Measurements from ENCODE around the gene CDK5RAP3. TPM values are rescaled to one million over a fixed set of nuclear protein-coding genes. Genes with fewer than 3 reads are reported as not detected.
A peak's percentile ranks its signal among the peaks of the same experiment; 100 is the strongest.
"Not testable (repeated sequence)": the region's sequence is repeated elsewhere in the genome, so short reads cannot be mapped to it uniquely, and the experiment has no call there.

Gene CDK5RAP3
- total RNA-seq, 1 donor from 2014 or later, result 73.4 TPM

GRCh38 chr17:48001197-48001596, 30.3 kb downstream of the CDK5RAP3 start:
- ATAC-seq, result no peak

- not testable (repeated sequence) for ATAC-seq
These were observed 30.7 kb downstream of the CDK5RAP3 start for GRCh38 chr17:48001657-48002056.

DNA sequence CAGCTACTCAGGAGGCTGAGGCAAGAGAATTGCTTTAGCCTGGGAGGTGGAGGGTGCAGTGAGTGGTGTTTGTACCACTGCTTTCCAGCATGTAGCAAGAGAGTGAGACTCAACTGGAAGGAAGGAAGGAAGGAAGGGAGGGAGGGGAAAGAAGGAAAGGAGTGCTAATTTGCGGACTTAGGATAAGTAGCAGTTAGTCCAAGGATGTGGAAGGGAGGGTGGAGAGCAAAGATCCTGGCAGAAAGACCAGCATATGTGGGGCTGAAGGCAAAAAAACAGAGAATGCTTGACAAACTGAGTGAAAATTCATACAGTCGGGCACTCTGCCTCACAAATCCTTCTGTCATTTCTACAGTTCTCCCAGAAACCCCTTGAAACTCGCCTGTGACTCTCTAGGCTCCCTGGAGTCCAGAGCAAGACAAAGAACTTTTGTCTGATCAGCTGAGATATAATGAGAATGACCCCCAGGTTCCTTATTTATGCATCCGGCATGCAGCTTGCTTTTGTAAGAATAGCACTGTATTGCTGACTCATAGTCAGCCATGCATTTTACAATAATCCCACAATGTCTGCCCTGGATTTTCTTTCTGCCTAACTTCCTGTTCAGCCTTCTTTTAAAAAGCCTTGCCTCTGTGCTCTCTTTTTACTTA, 31.5 kb downstream of the CDK5RAP3 start:
- peak; percentile 66 for ATAC-seq

DNA sequence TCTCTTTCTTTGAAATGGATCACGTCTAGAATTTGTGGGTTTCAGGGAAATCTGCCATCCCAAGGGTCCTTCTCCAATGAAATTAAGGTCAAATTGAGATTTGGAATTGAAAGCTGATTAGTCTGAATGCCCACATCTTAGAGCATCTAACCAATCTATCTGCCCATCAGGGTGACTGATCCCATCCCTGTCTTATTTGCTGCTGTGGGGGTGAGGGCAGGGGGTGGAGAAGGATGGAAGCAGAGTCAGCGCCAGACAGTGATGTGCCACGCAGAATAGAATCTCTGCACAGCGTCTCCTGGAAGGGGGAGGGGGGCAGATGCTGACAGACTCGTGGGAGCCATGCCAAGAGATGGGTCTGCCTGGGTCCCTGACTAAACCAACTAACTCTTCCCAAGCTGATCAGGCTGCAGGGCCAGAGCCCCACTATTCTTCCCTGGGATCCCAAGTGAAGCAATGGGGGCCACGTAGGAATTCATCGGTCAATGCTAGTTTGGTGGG, 32.1 kb downstream of the CDK5RAP3 start:
- ATAC-seq, result peak; percentile 8

DNA sequence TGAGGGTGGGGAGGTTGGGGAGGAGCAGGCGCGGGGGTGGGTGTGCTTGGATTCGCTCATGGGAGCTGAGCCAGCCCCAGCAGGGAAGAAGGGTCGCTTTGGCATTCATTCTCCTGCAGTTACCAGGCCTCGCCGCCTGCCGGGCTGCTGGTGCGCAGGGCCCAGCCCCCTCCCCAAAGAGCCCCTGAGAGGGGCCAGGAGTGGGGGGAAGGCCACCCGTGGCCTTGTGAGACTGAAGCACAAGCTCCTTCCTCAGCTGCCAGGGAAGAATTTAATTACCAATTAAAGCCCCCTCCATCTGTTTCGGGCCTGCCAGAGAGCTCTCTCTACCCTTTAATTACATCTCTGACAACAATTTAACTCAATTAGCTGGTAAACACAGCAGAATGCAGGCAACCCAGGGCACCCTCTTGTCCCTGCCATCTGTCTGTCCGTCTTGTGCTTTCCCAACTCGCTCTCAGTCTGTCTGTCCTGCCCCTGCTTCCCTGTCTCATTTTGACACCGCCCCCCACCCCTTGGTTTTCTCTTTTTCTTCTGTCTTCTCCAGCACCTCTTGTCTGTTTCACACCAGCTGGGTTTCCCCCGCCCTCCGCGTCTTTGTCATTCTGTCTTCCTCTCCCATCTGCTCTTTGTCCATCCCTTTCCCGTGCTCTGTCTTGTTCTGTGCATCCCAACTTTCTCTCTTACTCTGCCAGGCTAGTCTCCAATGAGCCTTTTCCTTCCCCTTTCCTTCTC, 32.7 kb downstream of the CDK5RAP3 start:
- no peak for ATAC-seq

DNA sequence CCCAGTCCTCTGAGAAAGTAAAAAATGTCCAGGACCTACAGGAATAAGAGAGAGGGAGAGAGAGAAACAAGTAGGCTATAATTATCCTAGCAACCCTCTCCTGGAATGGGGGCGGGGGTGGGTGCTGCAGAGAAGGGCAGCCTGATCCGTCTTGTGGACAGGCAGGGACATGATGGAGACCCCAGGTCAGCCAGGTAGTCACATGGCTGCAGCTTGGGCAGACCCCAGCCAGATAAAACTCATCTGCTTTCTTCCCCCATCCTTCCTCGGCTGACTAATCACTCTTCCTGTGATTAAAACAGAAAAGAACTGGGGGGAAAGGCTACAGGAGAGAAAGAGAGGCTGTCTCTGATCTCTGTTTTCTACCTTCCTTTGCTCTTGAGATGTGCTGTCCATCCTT, 34.1 kb downstream of the CDK5RAP3 start:
- no peak for ATAC-seq

GRCh38 chr17:48006936-48007709, 36.2 kb downstream of the CDK5RAP3 start:
- ATAC-seq, result no peak

DNA sequence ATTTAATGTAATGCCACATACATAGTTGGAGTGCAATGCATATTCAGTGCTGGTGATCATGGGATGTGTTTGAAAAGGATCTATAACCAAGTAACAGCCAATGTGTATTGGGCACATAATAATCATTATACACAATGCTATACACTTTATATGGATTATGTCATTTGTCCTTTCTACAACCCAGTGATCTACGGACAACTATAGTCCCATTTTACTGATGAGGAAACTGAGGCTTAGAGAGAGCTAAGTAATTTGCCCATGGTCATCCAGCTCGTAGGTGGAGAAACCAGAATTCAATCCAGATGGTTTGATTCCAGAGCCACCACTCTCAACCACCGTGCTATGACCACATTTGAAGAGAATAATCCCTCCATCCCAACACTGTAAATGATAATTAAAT, 39.3 kb downstream of the CDK5RAP3 start:
- ATAC-seq, result no peak

DNA sequence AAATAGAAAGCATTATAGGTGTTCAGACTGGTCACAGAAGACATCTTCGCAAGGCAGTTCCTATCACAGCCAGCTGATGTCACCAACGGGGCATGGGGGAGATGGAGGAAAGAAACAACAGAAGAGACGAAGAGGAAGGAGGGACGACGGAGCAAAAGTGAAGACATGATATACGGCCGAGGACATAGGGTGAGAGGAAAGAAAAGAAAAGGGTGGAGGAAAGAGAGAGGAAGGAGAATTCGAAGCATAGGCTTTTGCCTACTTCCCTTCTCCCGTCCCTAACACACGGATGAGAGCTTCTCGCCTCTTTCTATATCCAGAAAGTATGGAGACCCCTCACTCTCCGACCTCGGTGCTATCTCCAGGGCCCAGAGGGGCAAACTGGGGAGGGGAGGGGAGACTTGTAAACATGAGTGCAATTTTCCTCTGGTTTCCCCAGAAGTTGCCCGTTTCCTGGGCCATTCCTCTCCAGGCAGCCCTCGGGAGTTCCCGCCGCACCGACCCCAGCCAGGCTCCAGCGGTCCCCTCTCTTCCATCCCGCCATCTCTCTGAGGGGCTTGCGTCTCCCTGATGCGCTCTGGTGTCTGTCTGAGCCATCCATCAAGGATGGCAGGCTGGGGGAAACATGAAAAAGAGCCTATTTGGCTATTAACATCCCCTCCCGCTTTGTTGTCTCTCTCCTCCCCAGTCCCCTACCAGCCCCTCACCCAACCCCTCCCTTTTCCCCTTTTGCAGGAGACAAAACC, 40.7 kb downstream of the CDK5RAP3 start:
- peak; percentile 26 for ATAC-seq

- no peak for ATAC-seq
These were observed 41.2 kb downstream of the CDK5RAP3 start for GRCh38 chr17:48012151-48012520.

DNA sequence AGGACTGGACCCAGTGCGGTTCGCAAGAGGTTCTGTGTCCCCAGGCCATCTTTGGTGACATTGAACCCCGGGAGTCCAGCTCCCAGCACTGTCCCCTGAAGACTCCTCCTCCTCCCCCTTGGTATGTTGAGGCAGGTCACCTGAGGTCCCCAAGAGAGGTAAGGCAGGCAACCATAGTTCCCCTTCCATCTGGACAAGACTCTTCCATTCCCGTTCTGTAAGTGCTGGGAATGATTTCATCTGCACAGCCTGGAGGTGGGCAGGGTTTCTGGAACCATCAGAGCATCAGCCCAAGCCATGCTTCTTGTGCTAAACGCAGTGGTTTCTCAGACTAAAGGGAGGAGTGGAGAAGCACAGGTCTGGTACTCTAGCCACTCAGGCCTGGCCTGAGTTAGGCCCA, 41.7 kb downstream of the CDK5RAP3 start:
- no peak for ATAC-seq

- no peak for ATAC-seq
These were observed 43.1 kb downstream of the CDK5RAP3 start for GRCh38 chr17:48013876-48014594.

DNA sequence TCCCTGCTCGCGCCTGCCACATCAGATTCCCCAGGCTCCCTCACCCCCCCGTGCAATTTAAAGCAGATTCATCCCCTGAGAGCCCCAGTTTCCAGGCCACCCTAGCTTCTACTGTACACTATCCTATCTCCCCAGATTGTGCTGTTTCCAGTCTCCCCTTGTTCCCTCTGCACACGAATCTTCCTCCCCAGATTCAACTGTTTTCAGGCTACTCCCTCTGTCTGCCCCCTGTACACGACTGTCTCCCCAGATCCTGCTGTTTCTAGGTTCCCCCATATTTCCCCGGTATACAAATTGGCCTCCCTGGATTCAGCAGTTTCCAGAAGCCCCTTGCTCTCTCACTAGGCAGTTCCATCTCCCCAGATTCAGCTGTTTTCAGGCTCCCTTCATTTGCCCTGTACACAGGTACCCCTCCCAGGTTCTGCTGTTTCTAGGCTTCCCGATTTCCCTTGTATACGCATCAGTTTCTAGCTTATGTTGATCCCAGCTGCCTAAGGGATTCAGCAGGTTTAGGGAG, 43.7 kb downstream of the CDK5RAP3 start:
- ATAC-seq, result no peak

DNA sequence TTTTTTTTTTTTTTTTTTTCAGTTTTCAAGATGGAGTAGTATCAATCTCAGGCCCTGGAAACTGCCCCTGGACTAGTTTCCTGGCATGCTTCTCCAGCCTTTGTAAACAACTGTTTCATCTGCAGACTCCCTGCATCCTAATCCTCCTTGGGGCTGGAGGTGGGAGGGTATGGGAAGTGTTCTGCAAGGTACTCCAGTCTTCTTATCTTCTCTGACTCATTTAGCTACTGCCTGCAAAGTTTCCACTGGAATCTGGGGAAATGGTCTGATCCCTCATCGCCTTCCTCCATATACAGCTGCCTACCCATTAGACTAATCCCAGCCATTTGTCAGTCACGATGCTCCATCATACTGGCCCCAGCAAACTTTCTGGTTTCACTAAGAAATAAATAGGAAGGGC, 45.2 kb downstream of the CDK5RAP3 start:
- ATAC-seq, result no peak

DNA sequence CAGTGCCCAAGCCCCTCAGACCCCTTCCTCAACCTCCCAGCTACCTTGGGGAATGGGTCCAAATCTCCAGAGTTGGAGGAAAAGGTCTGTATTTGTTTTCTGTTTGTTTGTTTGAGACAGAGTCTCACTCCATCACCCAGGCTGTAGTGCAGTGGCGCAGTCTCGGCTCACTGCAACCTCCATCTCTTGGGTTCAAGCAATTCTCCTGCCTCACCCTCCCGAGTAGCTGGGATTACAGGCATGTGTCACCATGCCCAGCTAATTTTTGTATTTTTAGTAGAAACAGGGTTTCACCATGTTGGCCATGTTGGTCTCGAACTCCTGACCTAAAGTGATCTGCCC, 46.9 kb downstream of the CDK5RAP3 start:
- not testable (repeated sequence) for ATAC-seq

DNA sequence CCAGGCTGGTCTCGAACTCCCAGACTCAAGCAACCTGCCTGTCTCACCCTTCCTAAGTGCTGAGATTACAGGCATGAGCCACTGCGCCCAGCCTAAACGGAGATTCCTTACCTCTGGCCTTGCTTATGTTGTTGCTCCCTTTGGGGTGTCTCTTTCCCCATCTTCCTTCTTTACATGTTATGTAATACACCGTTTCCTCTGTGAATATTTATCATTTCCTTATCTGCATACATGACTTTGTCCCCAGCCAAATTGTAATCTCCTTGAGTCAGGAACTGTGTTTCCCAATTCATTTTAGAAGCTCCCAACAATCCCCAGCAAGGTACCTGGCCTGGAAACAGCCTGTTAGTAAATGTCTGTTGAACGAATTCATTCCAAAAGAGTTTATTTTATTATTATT, 51.0 kb downstream of the CDK5RAP3 start:
- ATAC-seq, result no peak

GRCh38 chr17:48022901-48023300, 52.0 kb downstream of the CDK5RAP3 start:
- ATAC-seq, result no peak

DNA sequence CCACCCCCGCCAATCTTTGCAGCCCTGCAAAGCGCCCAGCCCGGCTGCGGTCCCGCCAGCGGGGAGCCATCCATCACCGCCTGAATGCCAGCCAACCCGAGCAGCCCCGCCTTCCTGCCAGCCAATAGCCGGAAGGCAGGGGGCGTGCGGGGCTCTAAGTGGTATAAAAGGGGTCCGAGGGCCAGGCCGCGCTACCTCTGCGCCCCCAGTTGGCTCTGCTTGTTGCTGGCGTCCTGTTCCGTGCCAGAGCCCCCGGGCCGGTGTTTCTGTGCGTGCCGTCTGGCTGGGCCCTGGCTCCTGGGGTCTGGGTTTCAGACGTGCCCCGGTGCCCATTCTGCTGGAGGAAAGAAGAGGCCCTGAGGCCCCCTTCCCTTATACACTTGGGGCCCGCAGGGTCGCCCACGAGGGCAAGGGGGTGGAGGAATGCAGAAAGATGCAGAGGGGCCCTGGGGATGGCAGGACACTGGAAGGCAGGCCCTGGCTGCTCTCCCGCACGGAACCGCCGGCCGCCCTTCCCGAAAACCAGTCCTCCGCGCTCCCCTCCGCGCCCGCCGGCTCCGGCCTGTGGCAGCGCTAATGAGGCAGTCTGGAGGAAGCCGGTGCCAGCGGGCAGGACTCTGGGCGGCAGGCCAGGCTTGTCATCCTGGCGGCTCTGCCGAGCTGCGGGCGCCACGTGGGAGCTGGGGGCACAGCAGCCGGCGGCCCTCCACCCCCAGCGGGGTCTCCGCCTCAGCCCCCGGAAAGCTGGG, 52.7 kb downstream of the CDK5RAP3 start:
- peak; percentile 41 for ATAC-seq

DNA sequence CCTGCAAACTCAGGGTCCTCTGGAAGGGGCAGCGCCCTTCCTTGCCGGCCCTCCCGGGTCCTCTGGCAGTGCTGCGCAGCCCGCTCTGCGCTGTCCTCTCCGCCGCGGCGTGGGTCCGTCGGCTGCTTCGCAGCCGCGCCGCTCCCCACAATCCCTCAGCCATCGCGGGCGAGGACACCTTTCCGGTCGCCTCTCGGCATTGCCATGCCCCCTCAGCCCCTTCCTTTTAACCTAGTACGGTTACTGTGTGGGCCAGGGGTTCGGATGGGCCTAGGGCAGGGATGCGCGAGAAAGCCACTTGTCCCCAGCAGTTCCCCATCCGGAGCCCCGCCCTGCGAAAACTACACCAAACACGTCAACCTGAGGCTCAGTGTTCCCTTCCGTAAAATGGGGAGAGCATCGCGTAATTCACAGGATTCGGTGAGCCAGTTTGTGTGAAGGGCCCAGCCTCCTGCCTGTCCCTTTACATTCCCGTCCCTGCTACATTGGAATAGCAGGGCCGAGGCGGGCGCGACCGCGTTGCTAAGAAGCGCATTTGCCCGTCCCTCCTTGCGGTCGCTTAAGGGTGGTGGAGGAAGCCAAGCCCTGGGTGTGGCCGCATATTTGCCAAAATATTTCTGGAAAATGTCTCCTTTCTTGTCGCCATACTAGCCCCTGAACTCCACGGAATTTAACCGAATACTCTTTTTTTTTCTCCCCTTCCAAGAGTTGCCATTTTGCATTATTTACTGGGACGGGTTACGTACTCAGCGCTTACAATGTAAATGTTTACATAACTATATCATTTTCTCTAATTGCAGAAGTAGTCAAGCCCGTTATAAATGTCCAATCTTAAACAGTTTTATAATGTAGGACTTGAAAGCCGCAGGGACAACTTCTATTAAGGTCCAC, 53.5 kb downstream of the CDK5RAP3 start:
- peak; percentile 18 for ATAC-seq

Data from esophagus mucosa (tissue), 1 donor.